IMR-90 (cell line): ENCODE results near the gene TRAIP. TPM values are rescaled to one million over a fixed set of nuclear protein-coding genes. Genes with fewer than 3 reads are reported as not detected.

Experiments
- ATAC-seq: fragments of 200-7000 bp; cut with Tn5 transposase; 2 replicates; pipeline ENCODE4 v1.9.1; 2020; ENCODE audit warnings: low read depth, mild to moderate bottlenecking, moderate library complexity
- BruUV-seq: library from RNA; stranded (reverse); fragments of 400-500 nt; replicated peaks from 2 replicates; lab custom pipeline; 2021; lab: Mats Ljungman, UMichigan
- CTCF ChIA-PET: fragments of 300-600 bp; formaldehyde crosslinking; extraction: SDS; loops from one replicate; lab custom pipeline; 2021; ENCODE audit warnings: antibody characterized with exemption; lab: Yijun Ruan, JAX
- POLR2A ChIA-PET: fragments of 300-600 bp; sonication (Branson Sonifier 250); formaldehyde crosslinking; loops from one replicate; lab custom pipeline; 2022; ENCODE audit warnings: antibody characterized with exemption; ENCODE audit not compliant: unreplicated experiment; lab: Charles Lee
- DNase-seq: peaks from one replicate; pipeline ENCODE4 v3.0.0; 2013
- H2AFZ ChIP-seq: replicated peaks from 2 replicates; pipeline ENCODE3; 2013; ENCODE audit warnings: low read length, mild to moderate bottlenecking; ENCODE audit not compliant: poor library complexity
- H2AK5ac ChIP-seq: 2 replicates; pipeline ENCODE4 v1.6.1; 2013; ENCODE audit warnings: low read depth, low read length, inconsistent platforms
- H2AK9ac ChIP-seq: replicated peaks from 2 replicates; pipeline ENCODE3; 2013; ENCODE audit warnings: mild to moderate bottlenecking, low read depth, low read length, moderate library complexity; ENCODE audit not compliant: poor library complexity
- H2BK120ac ChIP-seq: 2 replicates; pipeline ENCODE4 v1.6.1; 2013; ENCODE audit warnings: low read depth, low read length, inconsistent platforms
- H2BK15ac ChIP-seq: 3 replicates; pipeline ENCODE4 v1.6.1; 2013; ENCODE audit warnings: low read depth, low read length, inconsistent platforms
- H2BK20ac ChIP-seq: 2 replicates; pipeline ENCODE4 v1.6.1; 2013; ENCODE audit warnings: low read depth, mild to moderate bottlenecking, inconsistent platforms, low read length, moderate library complexity
- H2BK5ac ChIP-seq: 2 replicates; pipeline ENCODE4 v1.6.1; 2013; ENCODE audit warnings: mild to moderate bottlenecking, low read depth, low read length, inconsistent platforms; ENCODE audit not compliant: poor library complexity, severe bottlenecking
- H3K14ac ChIP-seq: replicated peaks from 2 replicates; pipeline ENCODE4 v1.6.1; 2013; ENCODE audit warnings: low read depth, low read length, inconsistent platforms
- H3K18ac ChIP-seq: 2 replicates; pipeline ENCODE4 v1.6.1; 2013; ENCODE audit warnings: low read depth, low read length, control low read depth
- H3K23ac ChIP-seq: 2 replicates; pipeline ENCODE4 v1.6.1; 2013; ENCODE audit warnings: low read depth, low read length, inconsistent platforms
- H3K27ac ChIP-seq: 2 replicates; pipeline ENCODE4 v1.5.1; 2013; ENCODE audit warnings: mild to moderate bottlenecking, control low read depth, low read length; ENCODE audit not compliant: insufficient read depth
- H3K27me3 ChIP-seq: 2 replicates; pipeline ENCODE4 v1.6.1; 2013; ENCODE audit warnings: low read length; ENCODE audit not compliant: control insufficient read depth, insufficient read depth
- H3K36me3 ChIP-seq: 2 replicates; pipeline ENCODE4 v1.6.1; 2013; ENCODE audit warnings: low read length, mixed read lengths; ENCODE audit not compliant: control insufficient read depth, insufficient read depth
- H3K4ac ChIP-seq: 2 replicates; pipeline ENCODE4 v1.6.1; 2013; ENCODE audit warnings: low read depth, low read length, inconsistent platforms
- H3K4me1 ChIP-seq: 2 replicates; pipeline ENCODE4 v1.6.1; 2013; ENCODE audit warnings: low read length, mixed read lengths; ENCODE audit not compliant: control insufficient read depth, insufficient read depth
- H3K4me2 ChIP-seq: 2 replicates; pipeline ENCODE4 v1.6.1; 2013; ENCODE audit warnings: low read depth, mild to moderate bottlenecking, control low read depth, low read length, moderate library complexity
- H3K4me3 ChIP-seq: 2 replicates; pipeline ENCODE4 v1.5.1; 2013; ENCODE audit warnings: low read depth, mild to moderate bottlenecking, control low read depth, low read length, moderate library complexity; ENCODE audit not compliant: insufficient read depth
- H3K56ac ChIP-seq: 2 replicates; pipeline ENCODE4 v1.6.1; 2013; ENCODE audit warnings: low read length, inconsistent platforms; ENCODE audit not compliant: insufficient read depth; ENCODE audit errors: extremely low read depth
- H3K79me1 ChIP-seq, 2 experiments: 2 replicates each; pipeline ENCODE4 v1.6.1; 2013; ENCODE audit warnings: low read length in 2 of 2, inconsistent platforms in 1 of 2, low read depth in 1 of 2
- H3K9ac ChIP-seq: 2 replicates; pipeline ENCODE4 v1.6.1; 2013; ENCODE audit warnings: low read depth, low read length, control low read depth
- H3K9me1 ChIP-seq: 2 replicates; pipeline ENCODE4 v1.6.1; 2013; ENCODE audit warnings: low read length, inconsistent platforms; ENCODE audit not compliant: insufficient read depth
- H3K9me3 ChIP-seq: 2 replicates; pipeline ENCODE4 v1.6.1; 2013; ENCODE audit warnings: low read length; ENCODE audit not compliant: control insufficient read depth, insufficient read depth
- H4K20me1 ChIP-seq: 2 replicates; pipeline ENCODE4 v1.6.1; 2013; ENCODE audit warnings: low read length, inconsistent platforms; ENCODE audit not compliant: insufficient read depth
- H4K5ac ChIP-seq: 2 replicates; pipeline ENCODE4 v1.6.1; 2013; ENCODE audit warnings: mild to moderate bottlenecking, low read depth, low read length, control low read depth
- H4K8ac ChIP-seq, 2 experiments: 2 replicates each; pipeline ENCODE4 v1.6.1; 2013; ENCODE audit warnings: low read depth in 2 of 2, low read length in 2 of 2, control low read depth in 1 of 2, inconsistent platforms in 1 of 2
- H4K91ac ChIP-seq: 2 replicates; pipeline ENCODE4 v1.6.1; 2013; ENCODE audit warnings: low read depth, low read length, inconsistent platforms; ENCODE audit not compliant: insufficient read depth
- BHLHE40 ChIP-seq: fragments of 150-350 bp; IDR thresholded peaks from 2 replicates; pipeline ENCODE4 v1.6.1; 2016; ENCODE audit warnings: mild to moderate bottlenecking, low read depth, low read length
- CEBPB ChIP-seq: IDR thresholded peaks from 2 replicates; pipeline ENCODE4 v1.6.1; 2012; ENCODE audit warnings: low read depth, low read length, improper control_type of control experiment
- CHD1 ChIP-seq: IDR thresholded peaks from 2 replicates; pipeline ENCODE4 v1.6.1; 2012; ENCODE audit warnings: low read depth, low read length, improper control_type of control experiment
- CTCF ChIP-seq: conservative IDR thresholded peaks from 2 replicates; pipeline ENCODE4 v1.5.1; 2012; ENCODE audit warnings: mild to moderate bottlenecking, low read depth, low read length, improper control_type of control experiment
- POLR2A ChIP-seq: IDR thresholded peaks from 2 replicates; pipeline ENCODE4 v1.6.1; 2012; ENCODE audit warnings: mild to moderate bottlenecking, low read depth, low read length
- SMC3 ChIP-seq: fragments of 150-350 bp; IDR thresholded peaks from 2 replicates; pipeline ENCODE4 v1.6.1; 2016; ENCODE audit warnings: low read depth, mild to moderate bottlenecking, antibody characterized with exemption, low read length, moderate library complexity
- WGBS, 2 experiments: methylation state at CpG; one replicate each; pipeline versions ENCODE4 v1.1.5 to v1.1.7; 2013; ENCODE audit warnings: missing lambda C conversion rate in 2 of 2; ENCODE audit not compliant: insufficient read length in 1 of 2; ENCODE audit errors: extremely low coverage in 2 of 2; 5-methylcytosine and 5-hydroxymethylcytosine counted together
- dilution Hi-C: fragments of 300-500 bp; cut with HindIII; formaldehyde crosslinking; loops from one replicate; pipeline ENCODE4 v1.14.3; 2018; ENCODE audit warnings: low sequenced_read_pairs; ENCODE audit not compliant: unreplicated experiment
- in situ Hi-C: fragments of 300-500 bp; cut with MboI; formaldehyde crosslinking; loops from 3 replicates; pipeline ENCODE4 v1.14.3; 2019; ENCODE audit warnings: low sequenced_read_pairs, inconsistent platforms, mixed read lengths
- intact Hi-C: fragments of 100-400 bp; cut with micrococcal nuclease; formaldehyde crosslinking; loops from 2 replicates; pipeline ENCODE4 v1.10.0; 2022
- polyA plus RNA-seq, 3 experiments: library from polyadenylated mRNA; depleted of rRNA; stranded (reverse); fragments of >200 nt; gene quantifications; 2 replicates each; pipeline ENCODE4 v1.2.3, GENCODE V29; 2012; ENCODE audit warnings: low replicate concordance in 1 of 3
- total RNA-seq: library from RNA; depleted of rRNA; stranded (reverse); fragments of >200 nt; gene quantifications from 2 replicates; pipeline ENCODE4 v1.2.3, GENCODE V29; 2012
- TF ChIP-seq, protein P1 (sequence below): fragments of 150-350 bp; IDR thresholded peaks from 2 replicates; pipeline ENCODE4 v1.6.1; 2017; ENCODE audit warnings: mild to moderate bottlenecking, antibody characterized with exemption, low read length, low read depth

The TRAIP gene
- total and polyA plus RNA-seq, 2 of the 4 experiments (the other 2 are of a cell fraction) = 6.3 to 9.2 TPM

DNA sequence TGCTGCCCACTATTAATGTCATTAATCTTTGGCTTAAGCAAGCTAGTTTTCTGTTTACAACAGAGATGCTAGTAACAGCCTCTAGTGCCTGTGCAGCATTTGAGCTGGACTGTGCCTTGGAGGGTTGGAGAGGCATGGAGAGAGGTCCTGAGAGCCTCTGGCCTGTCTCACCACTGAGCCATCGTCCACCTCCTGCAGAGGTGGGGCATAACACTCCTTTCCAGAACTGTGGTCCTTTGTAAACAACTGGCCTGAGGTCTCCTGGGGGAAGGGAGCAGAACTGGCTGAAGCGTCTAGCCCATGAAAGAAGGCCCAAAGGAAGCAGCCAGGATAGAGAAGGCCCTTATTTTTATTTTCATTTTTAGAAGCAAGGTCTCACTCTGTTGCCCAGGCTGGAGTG lies 23.4 kb upstream of the TRAIP start:
- Histone ChIP-seq H3K79me1 (no peaks in the 10 kb centered on the region), H4K91ac (no peak overlapping the region), H3K36me3 (no peaks in the 10 kb centered on the region), H3K14ac (no peak overlapping the region), H3K27me3 (peaks cover 46% of the 10 kb centered on the region), H2AK5ac (no peak overlapping the region), H3K4me1 (peaks cover 4% of the 10 kb centered on the region; the same call in 1 of the 2 replicates), H3K4ac (no peak overlapping the region), H3K9me1 (no peaks in the 10 kb centered on the region), H2BK20ac (no peak overlapping the region), H3K18ac (no peak overlapping the region), H2BK5ac (no peak overlapping the region), H3K4me3 (no peak overlapping the region), H3K4me2 (no peak overlapping the region), H4K5ac (no peak overlapping the region), H2AK9ac (no peak overlapping the region), H3K23ac (no peak overlapping the region), H3K9me3 (no peaks in the 10 kb centered on the region), H2BK15ac (no peak overlapping the region), H3K56ac (no peak overlapping the region), H4K8ac (no peak overlapping the region), H3K9ac (no peak overlapping the region), H2BK120ac (no peak overlapping the region), H2AFZ (no peak overlapping the region), H3K27ac (no peak overlapping the region), H4K20me1 (no peaks in the 10 kb centered on the region; the same call in 1 of the 2 replicates)
- no peak for ATAC-seq
- TF ChIP-seq, protein P1, sequence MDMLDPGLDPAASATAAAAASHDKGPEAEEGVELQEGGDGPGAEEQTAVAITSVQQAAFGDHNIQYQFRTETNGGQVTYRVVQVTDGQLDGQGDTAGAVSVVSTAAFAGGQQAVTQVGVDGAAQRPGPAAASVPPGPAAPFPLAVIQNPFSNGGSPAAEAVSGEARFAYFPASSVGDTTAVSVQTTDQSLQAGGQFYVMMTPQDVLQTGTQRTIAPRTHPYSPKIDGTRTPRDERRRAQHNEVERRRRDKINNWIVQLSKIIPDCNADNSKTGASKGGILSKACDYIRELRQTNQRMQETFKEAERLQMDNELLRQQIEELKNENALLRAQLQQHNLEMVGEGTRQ = no peak
- TF ChIP-seq CTCF (no peak), BHLHE40 (no peak), POLR2A (no peak), CEBPB (no peak), CHD1 (no peak), SMC3 (no peak)
- ChIA-PET CTCF (no interaction called here), POLR2A (no interaction called here)
- no peak for DNase-seq
- 40% methylated on average over 1 of the region's 2 CpGs; no CpG with 5 or more reads in 1 of the 2 experiments for WGBS, 2 experiments
- dilution Hi-C loops = no loop called here
- intact Hi-C loops = no loop called here
- in situ Hi-C loops = no loop called here
- BruUV-seq = no TSS peak
